ENCODE data around the gene CTNNA3.

DNA sequence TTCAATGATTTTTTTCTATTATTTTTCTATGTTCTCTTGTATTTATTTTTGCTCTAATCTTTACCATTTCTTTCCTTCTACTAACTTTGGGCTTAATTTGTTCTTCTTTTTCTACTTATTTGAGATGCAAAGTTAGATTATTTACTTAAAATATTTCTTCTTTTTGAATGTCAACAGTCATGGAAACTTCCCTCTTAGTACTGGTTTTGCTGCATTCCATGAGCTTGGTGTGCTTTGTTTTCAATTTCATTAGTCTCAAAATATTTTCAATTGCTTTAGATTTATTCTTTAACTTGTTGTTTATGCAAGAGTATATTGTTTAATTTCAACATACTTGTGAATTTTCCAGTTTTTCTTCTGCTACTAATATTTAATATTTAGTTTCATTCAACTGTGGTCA, 539.8 kb downstream of the CTNNA3 start:
- TF ChIP-seq, protein P1, sequence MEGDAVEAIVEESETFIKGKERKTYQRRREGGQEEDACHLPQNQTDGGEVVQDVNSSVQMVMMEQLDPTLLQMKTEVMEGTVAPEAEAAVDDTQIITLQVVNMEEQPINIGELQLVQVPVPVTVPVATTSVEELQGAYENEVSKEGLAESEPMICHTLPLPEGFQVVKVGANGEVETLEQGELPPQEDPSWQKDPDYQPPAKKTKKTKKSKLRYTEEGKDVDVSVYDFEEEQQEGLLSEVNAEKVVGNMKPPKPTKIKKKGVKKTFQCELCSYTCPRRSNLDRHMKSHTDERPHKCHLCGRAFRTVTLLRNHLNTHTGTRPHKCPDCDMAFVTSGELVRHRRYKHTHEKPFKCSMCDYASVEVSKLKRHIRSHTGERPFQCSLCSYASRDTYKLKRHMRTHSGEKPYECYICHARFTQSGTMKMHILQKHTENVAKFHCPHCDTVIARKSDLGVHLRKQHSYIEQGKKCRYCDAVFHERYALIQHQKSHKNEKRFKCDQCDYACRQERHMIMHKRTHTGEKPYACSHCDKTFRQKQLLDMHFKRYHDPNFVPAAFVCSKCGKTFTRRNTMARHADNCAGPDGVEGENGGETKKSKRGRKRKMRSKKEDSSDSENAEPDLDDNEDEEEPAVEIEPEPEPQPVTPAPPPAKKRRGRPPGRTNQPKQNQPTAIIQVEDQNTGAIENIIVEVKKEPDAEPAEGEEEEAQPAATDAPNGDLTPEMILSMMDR (IDR thresholded peaks at IDR 0.05): no peak
- no peak for TF ChIP-seq POLR2A (IDR thresholded peaks at IDR 0.05)
